Neuronal stem cell (in vitro differentiated cells): ENCODE measurements around the gene PAPPA.

Source experiments
- DNase-seq: peaks from one replicate; pipeline ENCODE4 v3.0.0-alpha.2; 2013; ENCODE audit warnings: low spot score
- H2AFZ ChIP-seq: one replicate; pipeline ENCODE4 v1.6.1; 2013; ENCODE audit warnings: mild to moderate bottlenecking, low read length, inconsistent platforms
- H2AK5ac ChIP-seq: 2 replicates; pipeline ENCODE4 v1.6.1; 2013; ENCODE audit warnings: low read depth, mild to moderate bottlenecking, inconsistent platforms, low read length, moderate library complexity, mixed read lengths
- H2BK120ac ChIP-seq: 2 replicates; pipeline ENCODE4 v1.6.1; 2013; ENCODE audit warnings: low read depth, mild to moderate bottlenecking, inconsistent platforms, low read length, moderate library complexity, mixed read lengths
- H2BK12ac ChIP-seq: one replicate; pipeline ENCODE4 v1.6.1; 2013; ENCODE audit warnings: low read length, inconsistent platforms
- H2BK15ac ChIP-seq: 2 replicates; pipeline ENCODE4 v1.6.1; 2013; ENCODE audit warnings: mild to moderate bottlenecking, low read length, inconsistent platforms, mixed read lengths
- H2BK5ac ChIP-seq: one replicate; pipeline ENCODE4 v1.6.1; 2013; ENCODE audit warnings: inconsistent platforms, mild to moderate bottlenecking, low read length, moderate library complexity
- H3K14ac ChIP-seq: one replicate; pipeline ENCODE4 v1.6.1; 2013; ENCODE audit warnings: low read length, inconsistent platforms
- H3K18ac ChIP-seq: 2 replicates; pipeline ENCODE4 v1.6.1; 2013; ENCODE audit warnings: low read length, inconsistent platforms
- H3K23ac ChIP-seq: 2 replicates; pipeline ENCODE4 v1.6.1; 2013; ENCODE audit warnings: low read depth, mild to moderate bottlenecking, mixed read lengths, low read length, inconsistent platforms; ENCODE audit not compliant: poor library complexity
- H3K27ac ChIP-seq: replicated peaks from 3 replicates; pipeline ENCODE4 v1.5.1; 2013; ENCODE audit warnings: low read length, inconsistent platforms
- H3K27me3 ChIP-seq, 3 experiments: 2 replicates each; pipeline ENCODE4 v1.6.1; 2013; ENCODE audit warnings: low read length in 3 of 3, mild to moderate bottlenecking in 2 of 3, inconsistent platforms in 1 of 3, low read depth in 1 of 3, mixed read lengths in 1 of 3, moderate library complexity in 1 of 3; ENCODE audit not compliant: control insufficient read depth in 3 of 3, insufficient read depth in 3 of 3
- H3K36me3 ChIP-seq, 2 donors: replicated peaks in 1 of 2; 2 replicates each; pipeline ENCODE4 v1.6.1; 2013; ENCODE audit warnings: low read length in 2 of 2; ENCODE audit not compliant: control insufficient read depth in 2 of 2, insufficient read depth in 2 of 2
- H3K4ac ChIP-seq: 2 replicates; pipeline ENCODE4 v1.6.1; 2013; ENCODE audit warnings: inconsistent platforms, mild to moderate bottlenecking, low read length, moderate library complexity
- H3K4me1 ChIP-seq, 2 donors: 1 replicate in 1 of 2; 2 replicates in 1 of 2; pipeline ENCODE4 v1.6.1; 2013; ENCODE audit warnings: low read length in 2 of 2, low read depth in 1 of 2; ENCODE audit not compliant: control insufficient read depth in 2 of 2, insufficient read depth in 1 of 2
- H3K4me2 ChIP-seq: one replicate; pipeline ENCODE4 v1.6.1; 2013; ENCODE audit warnings: mild to moderate bottlenecking, low read length, inconsistent platforms; ENCODE audit not compliant: insufficient read depth, poor library complexity, severe bottlenecking
- H3K4me3 ChIP-seq, 2 donors: 2 replicates each; pipeline ENCODE4 v1.5.1; 2013; ENCODE audit warnings: low read length in 2 of 2, mild to moderate bottlenecking in 2 of 2, inconsistent platforms in 1 of 2, moderate library complexity in 1 of 2
- H3K79me1 ChIP-seq: one replicate; pipeline ENCODE4 v1.6.1; 2013; ENCODE audit warnings: low read depth, mild to moderate bottlenecking, inconsistent platforms, low read length, moderate library complexity
- H3K9ac ChIP-seq: one replicate; pipeline ENCODE4 v1.6.1; 2013; ENCODE audit warnings: mild to moderate bottlenecking, low read depth, low read length, inconsistent platforms; ENCODE audit not compliant: poor library complexity
- H3K9me3 ChIP-seq, 2 donors: replicated peaks in 1 of 2; 2 replicates each; pipeline versions ENCODE3 to v1.6.1; 2013; ENCODE audit warnings: low read length in 2 of 2, mild to moderate bottlenecking in 2 of 2, inconsistent platforms in 1 of 2, low read depth in 1 of 2, mixed read lengths in 1 of 2, moderate library complexity in 1 of 2; ENCODE audit not compliant: control insufficient read depth in 2 of 2, insufficient read depth in 1 of 2
- H4K8ac ChIP-seq: one replicate; pipeline ENCODE4 v1.6.1; 2013; ENCODE audit warnings: low read depth, mild to moderate bottlenecking, inconsistent platforms, low read length, moderate library complexity
- H4K91ac ChIP-seq: one replicate; pipeline ENCODE4 v1.6.1; 2013; ENCODE audit warnings: low read length, low read depth, mild to moderate bottlenecking, inconsistent platforms; ENCODE audit not compliant: poor library complexity
- WGBS, 2 donors: extraction: QIAGEN DNeasy Blood & Tissue Kit; methylation state at CpG; one replicate each; pipeline ENCODE4 v1.1.7; 2013; ENCODE audit warnings: missing lambda C conversion rate in 2 of 2, mixed read lengths in 1 of 2; ENCODE audit not compliant: insufficient read length in 2 of 2, insufficient replicate concordance in 1 of 2; ENCODE audit errors: extremely low coverage in 2 of 2; 5-methylcytosine and 5-hydroxymethylcytosine counted together

PAPPA gene

DNA sequence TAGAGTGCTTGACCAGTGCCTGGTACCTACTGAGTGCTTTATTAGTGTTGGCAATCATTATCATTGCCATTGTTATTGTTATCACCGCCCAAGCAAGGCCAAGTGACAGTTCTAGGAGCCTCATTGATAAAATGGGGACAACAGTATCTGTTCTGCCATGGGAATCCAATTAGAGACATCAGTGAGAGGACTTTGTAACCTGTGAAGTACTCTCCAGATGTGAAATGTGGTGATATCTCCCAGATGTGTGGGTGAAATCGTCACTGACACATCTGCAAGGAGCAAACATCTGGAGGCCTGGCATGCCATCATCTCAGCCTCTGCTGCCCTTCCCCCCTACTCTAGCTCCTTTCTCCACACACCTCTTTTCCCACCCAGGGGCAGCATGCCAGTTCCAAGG lies 260.8 kb downstream of the PAPPA start:
- Histone ChIP-seq H2BK12ac (no peak overlapping the region), H4K91ac (no peak overlapping the region), H3K23ac (peak overlapping the region; percentile 23), H2AK5ac (no peak overlapping the region), H2BK120ac (no peak overlapping the region), H3K36me3 (no peaks in the 10 kb centered on the region), H3K9ac (no peak overlapping the region), H3K18ac (no peak overlapping the region), H3K4me2 (no peak overlapping the region), H2AFZ (no peak overlapping the region), H3K4me1 (peaks cover 1 to 3% of the 10 kb centered on the region in 2 donors), H2BK15ac (no peak overlapping the region), H3K9me3 (no peaks in the 10 kb centered on the region), H3K4ac (no peak overlapping the region), H3K14ac (no peak overlapping the region), H3K4me3 (no peak overlapping the region), H2BK5ac (no peak overlapping the region), H3K27ac (no peak overlapping the region), H3K27me3 (no peaks in the 10 kb centered on the region), H3K79me1 (no peaks in the 10 kb centered on the region), H4K8ac (no peak overlapping the region)
- WGBS, 2 donors, result no CpG with 5 or more reads among the region's 2 CpGs
- DNase-seq, result no peak

DNA sequence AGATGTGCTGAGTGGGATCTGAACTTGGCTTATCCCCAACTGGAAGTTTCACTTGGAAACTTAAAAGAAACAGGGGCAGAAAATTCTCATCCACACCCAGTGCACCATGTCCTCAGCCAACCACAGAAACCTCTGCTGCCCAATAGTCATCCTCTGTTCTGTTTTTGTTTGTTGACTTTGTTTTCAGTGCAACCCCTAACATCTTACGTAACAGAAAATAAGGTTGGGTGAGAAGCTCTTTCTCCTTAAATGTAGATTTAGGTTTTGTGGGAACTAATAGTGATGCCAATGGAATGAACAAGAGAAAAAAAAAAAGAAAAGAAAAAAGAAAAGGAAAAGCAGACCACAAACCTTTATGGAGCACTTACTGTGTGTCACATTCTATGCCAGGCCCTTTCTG lies 262.8 kb downstream of the PAPPA start:
- H3K4ac ChIP-seq, result no peak overlapping the region

DNA sequence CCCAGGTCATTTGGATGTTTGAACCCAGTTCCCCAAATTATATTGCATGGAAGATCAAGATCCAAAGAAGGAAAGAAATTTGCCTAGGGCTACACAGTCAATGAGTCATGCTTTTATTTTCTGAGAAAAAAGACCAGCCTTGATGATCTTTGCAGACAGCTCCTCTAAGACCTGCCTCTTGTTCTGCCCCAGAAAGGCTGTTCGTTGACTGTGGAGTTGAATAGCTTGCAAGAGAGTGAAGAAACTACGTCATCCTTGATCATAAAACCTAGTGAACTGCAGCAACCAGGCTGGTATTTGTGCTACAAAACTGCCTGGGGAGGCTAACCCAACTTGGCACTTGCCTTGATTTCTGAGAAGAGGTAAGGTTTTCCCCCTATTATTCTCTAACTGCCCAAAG lies 263.9 kb downstream of the PAPPA start:
- H2BK15ac ChIP-seq, result no peak overlapping the region
- no peak overlapping the region for H3K27ac ChIP-seq
- no peak overlapping the region for H3K9ac ChIP-seq
- H2AFZ ChIP-seq, result no peak overlapping the region
- no peak overlapping the region for H3K23ac ChIP-seq
- no peak overlapping the region for H3K14ac ChIP-seq
- H4K91ac ChIP-seq, result no peak overlapping the region
- no peak overlapping the region for H3K4me3 ChIP-seq
- H4K8ac ChIP-seq, result no peak overlapping the region
- no peaks in the 10 kb centered on the region for H3K27me3 ChIP-seq
- no peak overlapping the region for H3K4ac ChIP-seq
- no peak overlapping the region for H2BK5ac ChIP-seq
- DNase-seq, result no peak
- H3K4me2 ChIP-seq, result no peak overlapping the region
- no peak overlapping the region for H2BK120ac ChIP-seq
- H3K36me3 ChIP-seq, result peaks cover 0 to 3% of the 10 kb centered on the region in 2 donors
- no CpG with 5 or more reads among the region's 2 CpGs for WGBS, 2 donors
- no peaks in the 10 kb centered on the region for H3K79me1 ChIP-seq
- H2BK12ac ChIP-seq, result no peak overlapping the region
- H2AK5ac ChIP-seq, result no peak overlapping the region
- H3K18ac ChIP-seq, result no peak overlapping the region
- H3K9me3 ChIP-seq, result no peaks in the 10 kb centered on the region
- peaks cover 1 to 3% of the 10 kb centered on the region in 2 donors for H3K4me1 ChIP-seq

More for the DNA sequence above, 262.8 kb downstream of the PAPPA start:
- no CpG with 5 or more reads among the region's 1 CpG for WGBS, 2 donors
- no peak overlapping the region for H2AFZ ChIP-seq
- no peak overlapping the region for H2BK15ac ChIP-seq
- no peak overlapping the region for H3K18ac ChIP-seq
- H3K9ac ChIP-seq, result no peak overlapping the region
- no peaks in the 10 kb centered on the region for H3K9me3 ChIP-seq
- H2AK5ac ChIP-seq, result no peak overlapping the region
- H3K4me2 ChIP-seq, result no peak overlapping the region
- no peak overlapping the region for H4K8ac ChIP-seq
- DNase-seq, result no peak
- H3K4me3 ChIP-seq, result no peak overlapping the region
- H4K91ac ChIP-seq, result no peak overlapping the region
- H3K27me3 ChIP-seq, result no peaks in the 10 kb centered on the region
- H3K23ac ChIP-seq, result no peak overlapping the region
- H3K14ac ChIP-seq, result no peak overlapping the region
- H2BK12ac ChIP-seq, result no peak overlapping the region
- peaks cover 1 to 3% of the 10 kb centered on the region in 2 donors for H3K4me1 ChIP-seq
- H3K27ac ChIP-seq, result no peak overlapping the region
- no peaks in the 10 kb centered on the region for H3K79me1 ChIP-seq
- no peak overlapping the region for H2BK120ac ChIP-seq
- H3K36me3 ChIP-seq, result peaks cover 0 to 3% of the 10 kb centered on the region in 2 donors
- no peak overlapping the region for H2BK5ac ChIP-seq

DNA sequence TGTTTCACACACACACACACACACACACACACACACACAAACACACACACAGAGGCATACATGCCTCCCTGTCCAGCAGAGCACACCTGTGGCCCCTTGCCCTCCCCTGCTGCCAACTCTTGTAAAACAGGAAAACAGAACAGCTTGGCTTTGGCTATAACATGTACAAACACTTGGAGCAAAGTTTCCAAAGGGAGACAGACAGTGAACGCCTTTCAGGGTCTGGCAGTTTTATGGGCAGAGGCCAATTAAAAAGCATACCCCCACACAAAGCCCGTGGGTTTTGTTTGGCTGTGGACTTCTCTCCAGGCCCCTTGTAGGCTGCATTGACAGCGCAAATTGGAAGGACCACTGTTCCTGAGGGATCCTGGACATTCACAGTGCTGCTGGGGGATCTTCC lies 265.6 kb downstream of the PAPPA start:
- no peak overlapping the region for H2BK5ac ChIP-seq
- H3K14ac ChIP-seq, result no peak overlapping the region
- H3K9me3 ChIP-seq, result no peaks in the 10 kb centered on the region
- peaks cover 1 to 3% of the 10 kb centered on the region in 2 donors for H3K4me1 ChIP-seq
- no peak overlapping the region for H2AFZ ChIP-seq
- H3K4ac ChIP-seq, result no peak overlapping the region
- no peak overlapping the region for H3K27ac ChIP-seq
- H3K4me3 ChIP-seq, result no peak overlapping the region
- H2BK12ac ChIP-seq, result no peak overlapping the region
- H4K8ac ChIP-seq, result no peak overlapping the region
- no peak overlapping the region for H3K9ac ChIP-seq
- no peak overlapping the region for H2BK15ac ChIP-seq
- no peak overlapping the region for H4K91ac ChIP-seq
- H3K18ac ChIP-seq, result no peak overlapping the region
- no CpG with 5 or more reads among the region's 3 CpGs for WGBS, 2 donors
- H2AK5ac ChIP-seq, result no peak overlapping the region
- peaks cover 0 to 3% of the 10 kb centered on the region in 2 donors for H3K36me3 ChIP-seq
- DNase-seq, result no peak
- no peak overlapping the region for H3K23ac ChIP-seq
- H2BK120ac ChIP-seq, result no peak overlapping the region
- H3K4me2 ChIP-seq, result no peak overlapping the region
- no peaks in the 10 kb centered on the region for H3K79me1 ChIP-seq
- no peaks in the 10 kb centered on the region for H3K27me3 ChIP-seq
